ENCODE measurements around the gene TULP1.
A peak's percentile ranks its signal among the peaks of the same experiment; 100 is the strongest.

Gene TULP1

DNA sequence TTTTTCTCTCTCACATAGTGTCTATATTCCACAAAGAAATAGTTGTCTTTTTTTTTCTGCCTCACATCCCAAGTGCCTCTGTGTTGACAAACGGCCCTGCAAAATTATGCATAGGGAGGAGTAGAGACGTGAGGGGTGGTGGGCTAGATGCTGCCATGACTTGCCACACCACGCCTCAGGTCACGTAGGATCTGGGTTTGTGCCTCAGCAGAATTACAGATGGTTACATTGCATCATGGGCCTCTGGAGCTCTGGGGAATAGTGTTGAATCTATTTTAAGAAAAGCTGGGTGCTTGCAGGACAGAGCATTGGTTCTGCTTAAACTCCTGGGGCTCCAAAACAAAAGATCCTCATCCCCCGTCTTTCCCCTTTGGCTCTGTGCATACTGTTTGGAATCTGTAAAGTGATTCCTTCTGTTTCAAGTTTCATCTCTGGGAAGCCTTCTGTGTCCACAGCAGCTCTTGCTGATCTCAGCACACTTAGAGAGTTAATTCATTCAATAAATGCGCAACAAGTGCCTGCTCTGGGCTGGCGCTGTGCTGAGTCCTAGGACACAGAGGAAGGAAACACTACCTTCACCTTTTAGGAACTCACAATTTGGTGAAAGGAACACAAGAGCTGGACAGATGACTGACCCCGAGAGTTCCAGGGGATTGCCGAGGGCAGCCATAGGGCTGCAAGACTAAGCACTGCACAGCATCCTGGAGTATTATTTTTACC is 58.1 kb downstream of the TULP1 start:
- no peak for DNase-seq

DNA sequence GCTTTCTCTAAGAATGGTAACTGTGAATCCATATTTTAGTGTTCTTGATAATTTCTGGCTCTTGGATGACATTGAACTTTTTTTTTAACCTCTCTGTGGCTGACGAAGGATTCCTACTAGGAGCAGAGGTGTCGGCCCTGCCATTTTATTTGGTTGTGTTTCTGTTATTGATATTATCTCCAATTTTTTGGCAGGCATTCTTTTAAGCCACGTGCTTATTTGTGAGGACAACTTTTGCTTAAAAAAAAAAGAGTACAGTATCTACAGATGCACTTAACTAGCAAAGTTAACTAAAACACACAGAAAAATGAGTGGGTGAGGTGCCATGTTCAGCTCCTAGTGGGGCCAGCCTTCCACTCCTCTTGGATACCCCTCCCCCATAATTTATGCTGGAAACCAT is 59.5 kb downstream of the TULP1 start:
- DNase-seq = no peak

DNA sequence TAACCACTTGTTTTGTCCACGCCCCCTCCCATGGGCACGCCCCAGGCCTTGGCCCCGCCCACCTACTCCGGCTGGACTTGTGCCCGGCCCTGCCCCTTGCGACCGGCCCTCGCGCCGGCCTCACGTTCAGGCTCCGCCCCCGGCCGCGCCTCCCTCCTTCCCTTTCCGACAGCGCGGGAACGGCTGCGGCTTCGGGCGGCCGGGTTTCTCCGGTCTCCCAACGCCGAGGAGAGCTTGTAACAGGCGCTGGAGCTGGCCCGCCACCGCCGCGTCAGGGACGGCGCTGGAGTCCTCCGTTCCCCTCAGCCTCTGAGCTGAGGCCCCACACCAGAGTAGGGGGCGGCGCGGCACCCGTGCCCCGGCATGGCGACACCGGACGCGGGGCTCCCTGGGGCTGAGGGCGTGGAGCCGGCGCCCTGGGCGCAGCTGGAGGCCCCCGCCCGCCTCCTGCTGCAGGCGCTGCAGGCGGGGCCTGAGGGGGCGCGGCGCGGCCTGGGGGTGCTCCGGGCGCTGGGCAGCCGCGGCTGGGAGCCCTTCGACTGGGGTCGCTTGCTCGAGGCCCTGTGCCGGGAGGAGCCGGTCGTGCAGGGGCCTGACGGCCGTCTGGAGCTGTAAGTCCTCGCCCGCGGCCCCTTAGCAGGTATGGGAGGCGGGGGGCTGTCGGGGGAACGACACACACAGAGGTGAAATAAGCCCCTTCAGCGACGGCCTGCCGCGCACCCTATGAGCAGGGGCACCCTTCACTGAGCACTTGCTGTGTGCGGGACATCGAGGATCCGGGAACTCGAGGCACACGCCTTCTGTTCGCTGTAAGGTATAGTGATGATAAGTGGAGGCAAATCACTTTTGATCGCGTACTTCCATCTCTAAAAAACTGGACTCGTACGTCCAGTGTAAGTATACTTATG is 60.3 kb downstream of the TULP1 start, which contains the start of gene FANCE:
TSS of gene FANCE (plus strand) at position 156 of the 908 bp plus-strand sequence. CDS start at position 364, 208 bp downstream.
- peak; percentile 97 for DNase-seq

DNA sequence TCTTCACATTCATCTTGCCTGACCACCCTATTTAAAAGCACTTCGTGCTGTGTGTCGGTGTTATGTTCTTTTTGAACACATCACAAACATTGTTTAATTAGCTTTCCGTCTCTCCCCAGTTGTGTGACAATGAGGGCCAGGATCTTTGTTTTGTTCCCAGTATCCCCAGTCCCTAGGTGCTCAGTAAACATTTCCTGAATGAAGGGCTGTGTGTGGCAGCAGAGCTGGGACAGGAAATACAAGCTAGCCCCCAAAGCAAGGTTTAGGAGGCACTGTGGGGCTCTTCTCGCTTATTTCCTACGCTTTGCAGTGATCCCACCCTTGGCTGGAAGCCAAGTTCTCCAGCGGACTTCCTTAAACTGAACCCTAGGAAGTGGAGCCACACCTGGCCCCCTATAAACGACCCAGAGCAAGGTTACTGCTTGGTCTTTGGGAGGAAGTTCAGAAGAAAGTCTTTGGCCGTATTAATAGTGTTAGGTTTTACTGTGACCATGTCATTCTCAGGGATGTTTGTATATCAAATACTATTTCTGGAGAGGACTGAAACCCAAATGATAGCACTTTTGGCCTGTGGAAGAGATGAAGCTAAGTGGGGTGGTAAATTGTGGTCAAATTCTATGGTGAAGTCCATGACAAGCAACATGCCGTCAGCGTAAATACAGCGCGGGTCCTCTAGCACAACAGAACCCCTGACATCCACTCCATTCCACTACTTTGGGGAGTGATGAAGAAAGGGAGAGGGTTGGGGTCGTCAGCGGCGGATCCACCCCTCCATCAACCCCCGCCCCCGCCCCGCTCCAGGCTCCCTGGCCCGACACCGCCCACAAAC is 61.1 kb downstream of the TULP1 start:
- no peak for DNase-seq

DNA sequence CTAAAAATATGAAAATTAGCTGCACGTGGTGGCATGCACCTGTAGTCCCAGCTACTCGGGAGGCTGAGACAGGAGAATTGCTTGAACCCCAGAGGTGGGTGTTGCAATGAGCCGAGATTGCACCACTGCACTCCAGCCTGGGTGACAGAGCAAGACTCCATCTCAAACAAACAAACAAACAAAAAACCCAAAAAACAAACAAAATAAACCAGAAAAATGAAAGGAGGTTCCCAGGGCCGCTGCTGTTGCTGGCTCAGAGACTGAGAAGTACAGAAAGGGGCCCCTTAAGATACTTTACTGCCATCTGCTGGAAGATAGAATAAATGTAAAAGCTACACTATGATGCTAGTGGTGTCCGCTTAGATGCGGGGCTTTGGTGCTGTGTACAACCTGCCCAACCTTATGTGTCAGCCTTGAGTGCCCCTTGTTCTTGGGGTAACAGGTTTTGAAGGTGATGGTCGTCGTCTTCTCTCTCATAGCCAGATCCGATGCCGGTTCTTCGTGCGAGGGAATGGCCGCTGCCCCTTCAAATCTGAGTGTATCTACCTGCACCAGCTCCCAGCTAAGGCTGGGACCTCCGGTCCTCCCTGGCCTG is 63.3 kb downstream of the TULP1 start:
- peak; percentile 70 for DNase-seq

DNA sequence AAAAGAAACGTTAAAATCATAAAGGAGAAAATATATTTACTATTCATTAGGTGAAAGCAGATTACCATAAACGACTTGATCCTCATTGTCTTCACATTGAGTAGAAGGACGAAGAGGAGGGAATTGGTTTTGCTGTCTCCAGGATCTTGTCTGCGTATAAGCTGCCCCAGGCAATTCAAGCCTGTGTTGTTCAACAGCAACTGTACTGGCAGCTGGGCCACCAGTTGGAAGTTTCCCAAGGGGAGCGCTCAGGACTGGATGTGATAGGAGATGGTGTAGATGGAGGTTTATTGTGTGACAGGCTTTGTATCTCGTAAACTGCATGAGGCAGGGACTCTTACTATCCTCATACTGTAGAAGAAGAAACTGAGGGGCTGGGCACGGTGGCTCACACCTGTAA is 64.5 kb downstream of the TULP1 start:
- DNase-seq = no peak
